ENCODE data around the gene COL23A1.

COL23A1 gene

DNA sequence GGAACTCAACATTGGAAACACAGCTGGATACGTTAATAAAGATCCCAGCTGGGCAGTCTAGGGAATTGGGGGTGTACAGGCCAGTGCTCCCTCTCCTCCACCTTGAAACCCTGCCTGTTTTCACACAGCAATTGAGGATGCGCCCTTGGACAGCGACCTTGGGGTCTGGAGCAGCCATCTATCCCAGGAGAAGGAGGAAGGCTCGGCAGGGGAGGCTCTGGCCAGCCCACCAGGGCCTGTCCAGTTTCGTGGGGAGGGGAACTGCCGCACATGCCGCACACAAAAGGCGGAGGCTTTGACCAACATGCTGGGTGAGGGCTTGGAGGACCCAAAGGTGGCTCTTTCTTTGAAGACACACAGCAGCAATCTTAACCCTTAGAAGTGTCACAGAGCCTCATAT is 1.4 kb downstream of the COL23A1 start:
- DNase-seq, result no peak

DNA sequence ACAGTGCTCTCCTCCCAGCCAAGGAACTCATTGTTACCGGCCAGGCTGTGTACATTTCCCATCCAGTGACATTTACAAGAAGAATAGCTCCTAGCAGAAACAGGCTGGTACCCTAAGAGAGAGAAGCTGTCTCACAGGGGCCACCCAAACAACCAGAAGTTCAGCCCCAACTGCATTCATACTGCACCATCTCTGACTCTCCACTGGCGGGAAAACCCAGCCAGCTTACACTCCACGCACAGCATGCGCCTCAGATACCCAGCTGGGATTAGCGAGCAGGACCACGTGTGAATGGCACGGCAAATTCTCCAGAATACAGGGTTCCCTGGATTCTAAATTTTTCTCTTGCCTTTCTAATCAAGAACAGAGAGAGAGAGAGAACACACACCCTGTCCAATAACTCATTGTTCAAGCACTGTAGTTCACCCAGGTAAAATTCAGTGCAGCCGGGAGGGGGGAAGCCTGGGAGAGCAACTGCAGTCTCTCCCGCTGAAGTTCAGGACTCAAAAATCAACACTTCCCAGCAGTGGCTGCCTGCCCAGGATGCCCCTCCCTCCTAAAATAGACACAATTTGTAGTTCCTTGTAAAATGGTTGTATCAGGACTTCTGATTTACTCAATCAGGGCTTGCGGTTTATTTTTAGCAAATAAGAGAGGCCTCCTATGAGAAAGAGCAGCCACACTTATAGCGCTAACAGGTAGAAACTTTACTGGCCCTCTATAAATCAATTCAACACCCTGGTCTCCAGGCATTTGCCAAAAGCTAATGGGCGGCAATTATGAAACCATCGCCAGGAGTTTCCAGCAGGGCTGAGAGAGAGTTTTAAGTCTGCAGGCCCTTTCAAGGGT is 2.2 kb downstream of the COL23A1 start:
- DNase-seq, result no peak

- DNase-seq, result no peak
Measured at GRCh38 chr5:178586396-178586795, 3.8 kb downstream of the COL23A1 start.

- DNase-seq, result peak in 3 of 5 experiments; percentile 12 to 53 (median 35)
Measured at GRCh38 chr5:178585421-178585820, 4.8 kb downstream of the COL23A1 start.

DNA sequence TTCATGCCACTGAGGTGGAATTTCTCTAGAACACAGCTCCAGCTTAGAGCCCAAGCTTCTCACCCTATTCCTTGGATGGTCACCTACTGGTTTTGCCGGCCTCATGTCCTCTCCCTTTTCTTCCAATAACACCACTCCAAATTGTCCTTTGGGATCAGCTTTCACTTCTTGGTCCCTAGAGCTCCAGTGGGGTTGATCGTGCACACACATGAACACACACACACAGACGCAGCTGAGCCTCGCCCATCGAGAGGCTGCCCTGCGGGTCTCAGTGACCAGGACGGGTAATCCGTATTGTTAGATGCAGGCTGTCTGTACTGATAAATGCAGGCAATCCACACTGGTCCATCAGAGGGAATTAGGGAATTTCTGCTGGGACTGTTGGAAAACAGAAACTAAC is 6.9 kb downstream of the COL23A1 start:
- no peak for DNase-seq

DNA sequence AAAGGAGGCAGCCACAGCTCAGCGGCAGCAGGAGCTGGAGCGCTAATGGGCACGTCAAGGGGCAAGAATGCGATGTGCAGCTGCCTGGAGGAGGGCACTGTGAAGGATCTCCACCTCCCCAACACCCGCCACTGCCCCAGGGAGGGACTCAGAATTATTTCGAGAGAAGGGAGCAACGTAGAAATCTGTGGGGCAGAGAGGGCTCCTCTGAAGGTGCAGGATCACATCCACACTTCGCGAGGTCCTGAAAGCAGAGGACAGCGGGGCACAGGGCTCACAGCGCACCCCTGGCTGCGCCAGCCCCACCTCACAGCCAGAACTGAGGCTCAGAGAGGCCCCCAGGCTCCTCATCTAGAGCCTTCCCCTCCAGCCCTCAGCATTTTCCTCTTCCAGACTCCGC is 7.9 kb downstream of the COL23A1 start:
- DNase-seq, result no peak

GRCh38 chr5:178581621-178582020 is 8.6 kb downstream of the COL23A1 start:
- no peak for DNase-seq

DNA sequence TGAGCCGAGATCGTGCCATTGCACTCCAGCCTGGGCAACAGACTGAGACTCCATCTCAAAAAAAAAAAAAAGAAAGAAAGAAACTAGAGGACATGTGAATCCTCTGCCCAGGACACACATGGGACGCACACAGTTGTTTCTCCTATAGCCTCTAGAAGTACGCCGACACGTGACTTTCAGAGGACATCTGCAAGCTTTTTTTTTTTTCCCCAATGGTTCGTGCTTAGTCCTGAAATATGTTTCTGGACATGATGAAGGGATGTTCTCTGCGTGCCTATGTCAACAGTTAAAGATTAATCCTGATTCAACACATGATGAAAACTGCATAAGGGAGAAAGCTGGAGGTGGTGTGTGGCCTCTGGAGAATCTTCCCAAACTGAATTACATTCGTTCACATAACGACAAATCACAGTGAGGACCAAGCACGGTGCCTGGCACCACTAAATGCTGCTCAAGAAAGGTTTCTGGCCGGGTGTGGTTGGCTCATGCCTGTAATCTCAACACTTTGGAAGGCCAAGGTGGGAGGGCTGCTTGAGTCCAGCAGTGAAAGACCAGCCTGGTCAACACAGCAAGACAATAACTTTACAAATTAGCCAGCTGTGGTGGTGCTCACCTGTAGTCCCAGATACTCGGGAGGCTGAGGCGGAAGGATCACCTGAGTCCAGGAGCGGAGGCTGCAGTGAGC is 9.8 kb downstream of the COL23A1 start:
- no peak for DNase-seq

DNA sequence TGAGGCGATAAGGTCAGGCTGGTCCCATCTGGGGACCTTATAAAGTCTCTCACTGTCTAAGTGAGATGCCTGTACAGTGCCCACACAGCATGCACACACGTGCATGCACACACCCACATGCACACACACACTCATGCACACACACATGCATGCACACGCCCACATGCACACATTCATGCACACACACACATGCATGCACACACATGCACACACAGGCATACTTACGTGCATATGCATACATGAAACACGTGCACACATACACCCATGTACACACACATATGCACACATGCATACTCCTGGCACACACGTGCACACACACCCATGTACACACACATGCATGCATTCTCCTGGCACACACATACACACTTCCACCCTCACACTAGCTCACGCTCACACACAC is 12.2 kb downstream of the COL23A1 start:
- no peak for DNase-seq

- DNase-seq, result no peak
Measured at GRCh38 chr5:178577376-178577839, 12.8 kb downstream of the COL23A1 start.

DNA sequence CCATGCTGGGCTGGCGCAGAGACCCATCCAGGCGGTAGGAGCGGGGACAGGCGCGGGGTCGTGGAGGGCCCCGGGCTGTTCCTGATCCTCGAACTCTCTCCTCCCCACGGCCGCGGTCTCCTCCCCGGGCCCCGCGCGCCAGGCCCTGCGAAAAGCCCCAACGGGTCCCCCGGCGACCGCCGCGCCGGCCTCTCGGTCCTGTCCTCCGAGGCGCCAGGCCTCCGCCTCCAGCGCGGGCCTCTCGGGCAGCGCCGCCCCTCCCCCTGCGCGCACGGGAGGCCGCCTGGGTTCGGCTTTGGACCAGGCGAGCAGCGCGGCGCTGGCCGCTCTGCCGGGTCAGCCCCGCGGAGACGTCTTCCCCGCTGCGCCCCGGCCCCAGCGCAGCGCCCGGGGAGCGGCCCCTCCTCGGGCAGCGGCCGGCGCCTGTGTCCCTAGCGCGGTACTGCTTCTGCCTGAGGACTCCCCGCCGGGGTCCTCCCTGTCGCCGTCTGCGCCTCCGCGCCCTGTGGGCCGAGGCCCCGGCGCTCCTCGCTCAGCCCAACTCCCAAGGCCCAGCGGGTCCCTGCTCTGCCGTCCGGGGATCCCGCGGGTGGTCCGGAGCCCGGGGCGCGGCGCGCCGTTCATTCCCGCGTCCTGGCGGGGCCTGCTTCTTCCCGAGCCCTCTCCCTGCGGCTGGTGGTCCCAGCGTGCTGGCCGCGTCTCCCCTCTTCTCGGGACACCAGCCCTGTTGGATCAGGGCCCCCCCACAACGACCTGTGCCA is 13.4 kb downstream of the COL23A1 start:
- DNase-seq, result no peak

- DNase-seq, result no peak
Measured at GRCh38 chr5:178573216-178573615, 17.0 kb downstream of the COL23A1 start.

GRCh38 chr5:178572617-178573016 is 17.6 kb downstream of the COL23A1 start:
- no peak for DNase-seq

- DNase-seq, result no peak
Measured at GRCh38 chr5:178569485-178569884, 20.7 kb downstream of the COL23A1 start.

GRCh38 chr5:178564811-178565550 is 25.2 kb downstream of the COL23A1 start:
- DNase-seq, result no peak

- no peak for DNase-seq
Measured at GRCh38 chr5:178564397-178564796, 25.8 kb downstream of the COL23A1 start.

DNA sequence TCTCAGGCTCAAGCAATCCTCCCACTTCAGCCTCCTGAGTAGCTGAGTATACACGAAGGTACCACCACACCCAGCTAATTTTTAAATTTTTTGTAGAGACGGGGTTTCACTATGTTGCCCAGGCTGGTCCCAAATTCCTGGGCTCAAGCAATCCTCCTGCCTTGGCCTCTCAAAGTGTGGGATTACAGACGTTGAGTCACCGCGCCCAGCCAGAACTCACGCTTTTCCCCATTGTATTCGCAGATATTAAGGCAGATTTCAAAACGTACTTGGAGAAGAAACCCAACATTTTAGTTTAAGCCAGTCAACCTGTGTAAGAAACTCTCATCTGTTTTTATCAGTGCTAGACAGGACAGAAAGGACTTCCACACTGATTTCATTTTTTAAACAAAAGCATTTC is 26.6 kb downstream of the COL23A1 start:
- DNase-seq, result no peak

DNA sequence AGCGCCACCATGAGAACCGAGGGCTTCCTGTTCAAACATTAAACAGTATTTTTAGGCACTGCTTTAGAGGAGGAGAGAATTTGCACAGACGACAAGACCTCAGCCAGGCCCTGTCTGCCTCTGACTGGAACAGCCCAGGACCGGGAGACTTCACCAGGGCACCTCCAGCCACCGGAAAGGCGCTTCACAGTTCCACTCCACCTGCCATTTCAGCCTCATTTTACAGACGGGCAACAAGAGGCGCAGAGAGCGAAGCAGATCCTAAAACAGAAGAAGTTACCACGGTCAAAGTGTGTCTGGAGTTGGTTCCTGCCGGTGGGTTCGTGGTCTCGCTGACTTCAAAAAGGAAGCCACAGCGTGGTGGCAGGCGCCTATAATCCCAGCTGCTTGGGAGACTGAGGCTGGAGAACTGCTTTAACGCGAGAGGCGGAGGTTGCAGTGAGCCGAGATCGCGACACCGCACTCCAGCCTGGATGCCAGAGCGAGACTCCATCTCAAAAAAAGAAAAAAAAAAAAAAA is 28.4 kb downstream of the COL23A1 start:
- no peak for DNase-seq

DNA sequence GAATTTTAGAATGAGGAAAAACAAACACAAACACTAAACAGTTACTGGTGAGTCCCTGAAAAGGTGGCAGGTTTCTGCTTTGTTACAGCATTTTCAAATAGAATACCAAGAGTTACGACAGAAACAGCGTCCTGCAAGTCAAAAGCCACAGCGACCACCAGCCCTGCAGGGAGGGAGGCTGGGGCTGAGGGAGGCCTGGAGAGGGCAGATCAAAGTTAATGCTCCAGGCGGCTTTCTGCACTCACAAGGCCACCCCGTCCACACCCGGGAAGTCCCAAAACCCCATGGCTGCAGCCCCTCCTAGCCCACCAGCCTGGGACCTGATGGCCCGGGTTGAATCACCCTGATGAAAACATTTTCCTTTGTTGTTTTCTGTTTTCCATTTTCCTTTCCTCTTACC is 29.3 kb downstream of the COL23A1 start:
- DNase-seq, result no peak

GRCh38 chr5:178557416-178557815 is 32.8 kb downstream of the COL23A1 start:
- no peak for DNase-seq

GRCh38 chr5:178555771-178556211 is 34.4 kb downstream of the COL23A1 start:
- no peak for DNase-seq

GRCh38 chr5:178555005-178555404 is 35.2 kb downstream of the COL23A1 start:
- DNase-seq, result no peak
